HCT116 (cell line): ENCODE measurements around the gene CPS1. TPM values are rescaled to one million over a fixed set of nuclear protein-coding genes. Genes with fewer than 3 reads are reported as not detected.

Source experiments
- ATAC-seq: fragments of 200-7000 bp; cut with Tn5 transposase; 2 replicates; pipeline ENCODE4 v1.9.1; 2020; ENCODE audit warnings: mild to moderate bottlenecking, moderate library complexity
- BruUV-seq: library from RNA; stranded (reverse); fragments of 400-500 nt; replicated peaks from 2 replicates; lab custom pipeline; 2021; lab: Mats Ljungman, UMichigan
- CTCF ChIA-PET: fragments of 300-600 bp; sonication (Branson Sonifier 250); formaldehyde crosslinking; loops from one replicate; lab custom pipeline; 2021; ENCODE audit warnings: antibody characterized with exemption; lab: Charles Lee
- POLR2A ChIA-PET: fragments of 300-600, 350-600 bp; sonication (Branson Sonifier 250); formaldehyde crosslinking; loops from one replicate; lab custom pipeline; 2021; ENCODE audit warnings: antibody characterized with exemption; lab: Charles Lee
- RAD21 ChIA-PET, 2 experiments: fragments of 300-600 bp; sonication (Branson Sonifier 250); formaldehyde crosslinking; loops; one replicate each; lab custom pipeline; 2023; ENCODE audit warnings: low total read pairs in 2 of 2; ENCODE audit not compliant: uncharacterized antibody in 2 of 2, unreplicated experiment in 2 of 2, low non-redundant PET in 1 of 2; lab: Charles Lee
- DNase-seq: peaks from one replicate; pipeline ENCODE4 v3.0.0-alpha.2; 2010; ENCODE audit warnings: low read depth, low spot score
- H2AFZ ChIP-seq: fragments of 200-600 bp; shearing (Covaris generic), sonication (generic); 2 replicates; pipeline ENCODE4 v1.6.1; 2017; ENCODE audit warnings: low read depth, mixed run types, mixed read lengths, antibody characterized with exemption, low read length; ENCODE audit not compliant: poor library complexity, severe bottlenecking
- H3K27ac ChIP-seq: 2 replicates; pipeline ENCODE4 v1.5.1; 2012; ENCODE audit warnings: low read depth, low read length
- H3K27me3 ChIP-seq: fragments of 200-600 bp; sonication (generic); 2 replicates; pipeline ENCODE4 v1.6.1; 2016; ENCODE audit warnings: mixed run types, low read length, mixed read lengths; ENCODE audit not compliant: insufficient read depth
- H3K36me3 ChIP-seq, 2 experiments: fragments of 200-500 bp in 1 of 2; fragments of 200-600 bp in 1 of 2; sonication (Bioruptor generic) in 1 of 2; sonication (generic) in 1 of 2; 2 replicates each; pipeline versions ENCODE4 v1.5.1 to v1.6.1; 2014 to 2016; ENCODE audit warnings: low read length in 2 of 2, inconsistent platforms in 1 of 2, mixed read lengths in 1 of 2, mixed run types in 1 of 2; ENCODE audit not compliant: insufficient read depth in 2 of 2, control insufficient read depth in 1 of 2
- H3K4me1 ChIP-seq, 2 experiments: fragments of 200-600 bp in 1 of 2; sonication (generic) in 1 of 2; 2 replicates each; pipeline versions ENCODE4 v1.5.1 to v1.6.1; 2012 to 2017; ENCODE audit warnings: low read length in 2 of 2, inconsistent platforms in 1 of 2, mild to moderate bottlenecking in 1 of 2, mixed read lengths in 1 of 2, mixed run types in 1 of 2, moderate library complexity in 1 of 2; ENCODE audit not compliant: insufficient read depth in 2 of 2, control insufficient read depth in 1 of 2
- H3K4me2 ChIP-seq: fragments of 200-600 bp; sonication (generic); 2 replicates; pipeline ENCODE4 v1.6.1; 2017; ENCODE audit warnings: mixed run types, low read length, mixed read lengths
- H3K4me3 ChIP-seq, 2 experiments: fragments of 200-600 bp in 1 of 2; sonication (generic) in 1 of 2; replicated peaks in 1 of 2; 2 replicates each; pipeline ENCODE4 v1.5.1; 2011 to 2016; ENCODE audit warnings: low read length in 2 of 2, control low read depth in 1 of 2, low read depth in 1 of 2, mild to moderate bottlenecking in 1 of 2, mixed read lengths in 1 of 2, mixed run types in 1 of 2
- H3K79me2 ChIP-seq: fragments of 200-600 bp; sonication (generic); 2 replicates; pipeline ENCODE4 v1.6.1; 2017; ENCODE audit warnings: mild to moderate bottlenecking, mixed run types, low read length, moderate library complexity, mixed read lengths; ENCODE audit not compliant: insufficient read depth
- H3K9ac ChIP-seq: fragments of 200-600 bp; sonication (generic); 2 replicates; pipeline ENCODE4 v1.6.1; 2016; ENCODE audit warnings: low read length, mixed read lengths
- H3K9me2 ChIP-seq: fragments of 200-600 bp; sonication (generic), shearing (Covaris generic); 2 replicates; pipeline ENCODE4 v1.6.1; 2017; ENCODE audit warnings: mixed run types, mild to moderate bottlenecking, moderate library complexity; ENCODE audit not compliant: insufficient read depth
- H3K9me3 ChIP-seq, 2 experiments: fragments of 200-500 bp in 1 of 2; fragments of 200-600 bp in 1 of 2; sonication (Bioruptor generic) in 1 of 2; sonication (generic) in 1 of 2; 2 replicates each; pipeline ENCODE4 v1.6.1; 2014 to 2017; ENCODE audit warnings: low read length in 2 of 2, mixed read lengths in 2 of 2, inconsistent platforms in 1 of 2, low read depth in 1 of 2, mild to moderate bottlenecking in 1 of 2, mixed run types in 1 of 2, moderate library complexity in 1 of 2; ENCODE audit not compliant: control insufficient read depth in 1 of 2, insufficient read depth in 1 of 2
- H4K20me1 ChIP-seq: fragments of 200-600 bp; sonication (generic), shearing (Covaris generic); 2 replicates; pipeline ENCODE4 v1.6.1; 2017; ENCODE audit warnings: mixed run types, mild to moderate bottlenecking, moderate library complexity; ENCODE audit not compliant: insufficient read depth
- ELF1 ChIP-seq: IDR thresholded peaks from 2 replicates; pipeline ENCODE4 v1.6.1; 2012; ENCODE audit warnings: low read depth, borderline replicate concordance
- EZH2phosphoT487 ChIP-seq: fragments of 200-600 bp; IDR thresholded peaks from 2 replicates; pipeline ENCODE4 v1.6.1; 2018; ENCODE audit warnings: antibody characterized with exemption, borderline replicate concordance
- JUND ChIP-seq: IDR thresholded peaks from 2 replicates; pipeline ENCODE4 v1.6.1; 2012
- POLR2AphosphoS5 ChIP-seq: IDR thresholded peaks from 2 replicates; pipeline ENCODE4 v1.6.1; 2011; ENCODE audit warnings: mild to moderate bottlenecking, low read depth, low read length, moderate library complexity
- RAD21 ChIP-seq: IDR thresholded peaks from 2 replicates; pipeline ENCODE4 v1.6.1; 2012; ENCODE audit warnings: low read depth, mild to moderate bottlenecking
- REST ChIP-seq: IDR thresholded peaks from 2 replicates; pipeline ENCODE4 v1.6.1; 2012; ENCODE audit warnings: low read depth
- SP1 ChIP-seq: IDR thresholded peaks from 2 replicates; pipeline ENCODE4 v1.6.1; 2012; ENCODE audit warnings: low read depth
- YY1 ChIP-seq: IDR thresholded peaks from 2 replicates; pipeline ENCODE4 v1.6.1; 2011; ENCODE audit warnings: low read length, low read depth, moderate library complexity, mild to moderate bottlenecking; ENCODE audit not compliant: insufficient replicate concordance; ENCODE audit errors: extremely low read depth
- intact Hi-C: fragments of 100-400 bp; cut with micrococcal nuclease; formaldehyde crosslinking; loops from 2 replicates; pipeline ENCODE4 v1.10.0; 2022
- total RNA-seq: library from RNA; stranded (reverse); gene quantifications from one replicate; pipeline ENCODE4 v1.2.1, GENCODE V29; 2021; ENCODE audit not compliant: unreplicated experiment

CPS1 gene
- total RNA-seq, 1 experiment from 2014 or later, result 37.5 TPM

- ChIA-PET POLR2A (no interaction called here), CTCF (no interaction called here), RAD21 (no interaction called here)
- H3K27ac ChIP-seq, result no peak overlapping the region
- DNase-seq, result no peak
- no peaks in the 10 kb centered on the region for H3K4me1 ChIP-seq
- no peaks in the 10 kb centered on the region; the same call in 1 of the 2 replicates for H3K9me2 ChIP-seq
- H3K79me2 ChIP-seq, result no peaks in the 10 kb centered on the region
- no peaks in the 10 kb centered on the region for H3K36me3 ChIP-seq
- ATAC-seq, result no peak
- H3K4me3 ChIP-seq, result no peak overlapping the region
- intact Hi-C loops, result no loop called here
- no peaks in the 10 kb centered on the region for H3K27me3 ChIP-seq
- H2AFZ ChIP-seq, result no peak overlapping the region
- H4K20me1 ChIP-seq, result no peaks in the 10 kb centered on the region
- H3K9me3 ChIP-seq, result no peaks in the 10 kb centered on the region
- BruUV-seq, result no TSS peak
- TF ChIP-seq SP1, result no peak
- TF ChIP-seq JUND, result no peak
- TF ChIP-seq RAD21, result no peak
- TF ChIP-seq REST, result no peak
- no peak for TF ChIP-seq EZH2phosphoT487
- TF ChIP-seq ELF1, result no peak
- H3K9ac ChIP-seq, result no peak overlapping the region
- H3K4me2 ChIP-seq, result no peak overlapping the region
Observed at GRCh38 chr2:210544007-210544590, 12.3 kb upstream of the CPS1 start.

- intact Hi-C loops, result no loop called here
Observed at GRCh38 chr2:210544831-210545230, 11.6 kb upstream of the CPS1 start.

More at GRCh38 chr2:210544831-210545230, 11.6 kb upstream of the CPS1 start:
- Histone ChIP-seq H3K79me2 (no peaks in the 10 kb centered on the region), H3K4me1 (no peaks in the 10 kb centered on the region), H3K4me3 (no peak overlapping the region), H3K27me3 (no peaks in the 10 kb centered on the region), H4K20me1 (no peaks in the 10 kb centered on the region), H3K9me3 (no peaks in the 10 kb centered on the region), H3K9me2 (no peaks in the 10 kb centered on the region; the same call in 1 of the 2 replicates), H3K9ac (no peak overlapping the region), H3K36me3 (no peaks in the 10 kb centered on the region), H2AFZ (no peak overlapping the region), H3K4me2 (no peak overlapping the region), H3K27ac (no peak overlapping the region)
- no TSS peak for BruUV-seq
- TF ChIP-seq SP1, result no peak
- TF ChIP-seq POLR2AphosphoS5, result no peak
- no peak for TF ChIP-seq YY1
- ATAC-seq (no peak), DNase-seq (no peak)
- ChIA-PET POLR2A (no interaction called here), RAD21 (no interaction called here), CTCF (no interaction called here)
